Mesenchymal stem cell (in vitro differentiated cells and primary cell): ENCODE measurements around the gene GPR137B.

ENCODE experiments used
- DNase-seq: peaks from one replicate; pipeline ENCODE4 v3.0.0-alpha.2; 2013
- H2AFZ ChIP-seq: one replicate; pipeline ENCODE4 v1.6.1; 2013; ENCODE audit warnings: low read depth, mild to moderate bottlenecking, control low read depth, inconsistent platforms, low read length, moderate library complexity
- H2AK5ac ChIP-seq: 2 replicates; pipeline ENCODE4 v1.6.1; 2013; ENCODE audit warnings: low read length, moderate library complexity, mild to moderate bottlenecking, inconsistent platforms; ENCODE audit not compliant: severe bottlenecking
- H2BK120ac ChIP-seq: one replicate; pipeline ENCODE4 v1.6.1; 2013; ENCODE audit warnings: low read depth, mild to moderate bottlenecking, inconsistent platforms, low read length, moderate library complexity
- H2BK12ac ChIP-seq, 2 experiments: one replicate each; pipeline ENCODE4 v1.6.1; 2013; ENCODE audit warnings: inconsistent platforms in 2 of 2, low read length in 2 of 2, mild to moderate bottlenecking in 2 of 2, moderate library complexity in 2 of 2, control low read depth in 1 of 2
- H2BK15ac ChIP-seq: one replicate; pipeline ENCODE4 v1.6.1; 2013; ENCODE audit warnings: mild to moderate bottlenecking, low read depth, inconsistent platforms; ENCODE audit not compliant: poor library complexity, severe bottlenecking
- H2BK5ac ChIP-seq: 2 replicates; pipeline ENCODE4 v1.6.1; 2013; ENCODE audit warnings: low read depth, mild to moderate bottlenecking, low read length, control low read depth, inconsistent platforms; ENCODE audit not compliant: poor library complexity, severe bottlenecking
- H3K14ac ChIP-seq, 2 experiments: one replicate each; pipeline ENCODE4 v1.6.1; 2013; ENCODE audit warnings: inconsistent platforms in 2 of 2, low read length in 2 of 2, control low read depth in 1 of 2, mild to moderate bottlenecking in 1 of 2, moderate library complexity in 1 of 2
- H3K18ac ChIP-seq, 2 experiments: one replicate each; pipeline ENCODE4 v1.6.1; 2013; ENCODE audit warnings: inconsistent platforms in 2 of 2, low read length in 2 of 2, control low read depth in 1 of 2, low read depth in 1 of 2, mild to moderate bottlenecking in 1 of 2
- H3K23ac ChIP-seq, 2 experiments: one replicate each; pipeline ENCODE4 v1.6.1; 2013; ENCODE audit warnings: inconsistent platforms in 2 of 2, low read length in 2 of 2, mild to moderate bottlenecking in 2 of 2, moderate library complexity in 2 of 2, control low read depth in 1 of 2
- H3K27ac ChIP-seq: 2 replicates; pipeline ENCODE4 v1.5.1; 2013; ENCODE audit warnings: mild to moderate bottlenecking, moderate library complexity, low read length, control low read depth, inconsistent platforms; ENCODE audit not compliant: poor library complexity, severe bottlenecking
- H3K27me3 ChIP-seq, 2 experiments: 2 replicates each; pipeline versions ENCODE4 v1.6.1 to v1.7.0; 2013; ENCODE audit warnings: low read length in 2 of 2, mild to moderate bottlenecking in 2 of 2, moderate library complexity in 2 of 2, control low read depth in 1 of 2, inconsistent platforms in 1 of 2; ENCODE audit not compliant: control insufficient read depth in 1 of 2, insufficient read depth in 1 of 2
- H3K36me3 ChIP-seq, 2 experiments: 2 replicates each; pipeline versions ENCODE4 v1.6.1 to v1.7.0; 2013; ENCODE audit warnings: low read length in 2 of 2, control low read depth in 1 of 2, inconsistent platforms in 1 of 2, low read depth in 1 of 2, mild to moderate bottlenecking in 1 of 2; ENCODE audit not compliant: insufficient read depth in 2 of 2, control insufficient read depth in 1 of 2
- H3K4ac ChIP-seq, 2 experiments: one replicate each; pipeline ENCODE4 v1.6.1; 2013; ENCODE audit warnings: inconsistent platforms in 2 of 2, low read length in 2 of 2, mild to moderate bottlenecking in 2 of 2, moderate library complexity in 2 of 2, control low read depth in 1 of 2, low read depth in 1 of 2
- H3K4me1 ChIP-seq: 2 replicates; pipeline ENCODE4 v1.6.1; 2013; ENCODE audit warnings: low read depth, low read length, control low read depth; ENCODE audit not compliant: control insufficient read depth, insufficient read depth
- H3K4me2 ChIP-seq: 2 replicates; pipeline ENCODE4 v1.6.1; 2013; ENCODE audit warnings: low read length, mild to moderate bottlenecking, inconsistent platforms; ENCODE audit not compliant: poor library complexity, severe bottlenecking
- H3K4me3 ChIP-seq, 2 experiments: 2 replicates each; pipeline versions ENCODE4 v1.5.1 to v1.7.0; 2013; ENCODE audit warnings: low read length in 2 of 2, mild to moderate bottlenecking in 2 of 2, control low read depth in 1 of 2, low read depth in 1 of 2; ENCODE audit not compliant: insufficient read depth in 1 of 2
- H3K79me1 ChIP-seq: replicated peaks from 2 replicates; pipeline ENCODE4 v1.6.1; 2013; ENCODE audit warnings: mild to moderate bottlenecking, control low read depth, low read length, inconsistent platforms; ENCODE audit not compliant: poor library complexity, severe bottlenecking
- H3K9ac ChIP-seq: 2 replicates; pipeline ENCODE4 v1.7.0; 2013; ENCODE audit warnings: mild to moderate bottlenecking, low read length, moderate library complexity
- H3K9me3 ChIP-seq: 2 replicates; pipeline ENCODE4 v1.7.0; 2013; ENCODE audit warnings: mild to moderate bottlenecking, low read length; ENCODE audit not compliant: control insufficient read depth
- H4K8ac ChIP-seq: one replicate; pipeline ENCODE4 v1.6.1; 2013; ENCODE audit warnings: inconsistent platforms, mild to moderate bottlenecking, low read length, moderate library complexity
- H4K91ac ChIP-seq: one replicate; pipeline ENCODE4 v1.6.1; 2013; ENCODE audit warnings: mild to moderate bottlenecking, low read length, inconsistent platforms
- WGBS: methylation state at CpG from one replicate; pipeline ENCODE4 v1.1.7; 2013; ENCODE audit warnings: mixed read lengths; 5-methylcytosine and 5-hydroxymethylcytosine counted together

The GPR137B gene

DNA sequence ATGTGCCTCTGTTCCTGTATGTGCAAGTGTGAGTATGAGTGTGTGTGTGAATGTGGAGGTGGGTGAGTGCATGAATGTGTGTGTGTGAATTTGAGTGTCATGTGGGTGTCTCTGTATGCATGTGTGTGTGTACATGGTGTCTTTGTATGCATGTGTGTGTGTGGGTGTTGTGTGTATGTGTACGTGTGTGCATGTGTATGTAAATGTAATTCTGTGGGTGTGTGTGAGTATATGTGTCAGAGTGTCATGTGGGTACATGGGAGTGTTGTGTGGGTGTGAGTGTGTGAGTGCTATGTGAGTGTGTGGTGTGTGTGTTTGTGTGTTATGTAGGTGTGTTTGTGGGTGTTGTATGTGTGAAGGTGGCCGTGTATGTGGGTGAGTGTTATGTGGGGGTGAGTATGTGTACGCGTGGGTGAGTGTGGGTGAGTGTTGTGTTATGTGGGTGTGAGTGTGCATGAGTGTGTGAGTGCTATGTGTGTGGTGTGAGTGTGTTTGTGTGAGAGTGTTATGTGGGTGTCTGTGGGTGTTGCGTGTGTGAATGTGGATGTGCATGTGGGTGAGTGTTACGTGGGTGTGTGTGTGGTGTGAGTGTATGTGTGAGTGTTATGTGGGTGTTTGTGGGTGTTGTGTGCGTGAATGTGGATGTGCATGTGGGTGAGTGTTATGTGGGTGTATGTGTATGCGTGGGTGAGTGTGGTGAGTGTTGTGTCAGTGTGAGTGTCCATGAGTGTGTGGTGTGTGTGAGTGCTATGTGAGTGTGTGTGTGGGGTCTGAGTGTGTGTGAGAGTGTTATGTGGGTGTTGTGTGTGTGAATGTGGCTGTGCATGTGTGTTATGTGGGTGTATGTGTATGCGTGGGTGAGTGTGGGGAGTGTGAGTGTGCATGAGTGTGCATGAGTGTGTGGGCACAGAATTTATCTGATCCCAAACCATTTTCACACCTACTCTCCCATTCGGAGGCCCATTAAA is 40.8 kb upstream of the GPR137B start:
- no peak overlapping the region for H2AK5ac ChIP-seq
- no peak overlapping the region for H3K9ac ChIP-seq
- peaks cover 9 to 25% of the 10 kb centered on the region in 2 experiments for H3K27me3 ChIP-seq
- no peak for DNase-seq
- no peak overlapping the region for H2BK15ac ChIP-seq
- H3K14ac ChIP-seq: peak overlapping the region in 1 of 2 experiments; percentile 24
- H2BK120ac ChIP-seq: no peak overlapping the region
- H4K91ac ChIP-seq: no peak overlapping the region
- peaks cover 8% of the 10 kb centered on the region for H3K9me3 ChIP-seq
- H3K27ac ChIP-seq: no peak overlapping the region
- no peak overlapping the region for H3K4me2 ChIP-seq
- H2BK5ac ChIP-seq: no peak overlapping the region
- no peaks in the 10 kb centered on the region for H3K79me1 ChIP-seq
- WGBS: 87% methylated on average over 9 of the region's 10 CpGs
- no peak overlapping the region for H3K4me3 ChIP-seq
- no peak overlapping the region for H2AFZ ChIP-seq
- no peak overlapping the region for H3K23ac ChIP-seq
- no peak overlapping the region for H3K18ac ChIP-seq
- no peak overlapping the region for H3K4ac ChIP-seq
- no peaks in the 10 kb centered on the region for H3K36me3 ChIP-seq
- H4K8ac ChIP-seq: no peak overlapping the region
- H3K4me1 ChIP-seq: no peaks in the 10 kb centered on the region
- H2BK12ac ChIP-seq: no peak overlapping the region

GRCh38 chr1:236102611-236103010 is 39.7 kb upstream of the GPR137B start:
- no peak overlapping the region for H2BK15ac ChIP-seq
- no peak overlapping the region for H2BK12ac ChIP-seq
- H3K27ac ChIP-seq: no peak overlapping the region
- H3K18ac ChIP-seq: no peak overlapping the region
- H3K27me3 ChIP-seq: peaks cover 9 to 25% of the 10 kb centered on the region in 2 experiments
- H3K79me1 ChIP-seq: no peaks in the 10 kb centered on the region
- H3K9me3 ChIP-seq: no peaks in the 10 kb centered on the region
- H3K14ac ChIP-seq: no peak overlapping the region
- no peak overlapping the region for H3K9ac ChIP-seq
- no peak overlapping the region for H2AFZ ChIP-seq
- 74% methylated on average over 9 of the region's 11 CpGs for WGBS
- DNase-seq: no peak
- no peak overlapping the region for H3K4ac ChIP-seq
- H3K4me1 ChIP-seq: no peaks in the 10 kb centered on the region
- H2BK5ac ChIP-seq: no peak overlapping the region
- no peak overlapping the region for H4K91ac ChIP-seq
- no peaks in the 10 kb centered on the region for H3K36me3 ChIP-seq
- no peak overlapping the region for H4K8ac ChIP-seq
- no peak overlapping the region for H3K4me3 ChIP-seq
- no peak overlapping the region for H2AK5ac ChIP-seq
- H3K4me2 ChIP-seq: no peak overlapping the region
- H3K23ac ChIP-seq: no peak overlapping the region
- no peak overlapping the region for H2BK120ac ChIP-seq

- Histone ChIP-seq H2BK5ac (no peak overlapping the region), H2AK5ac (no peak overlapping the region), H3K4me2 (no peak overlapping the region), H4K91ac (no peak overlapping the region), H2AFZ (no peak overlapping the region), H3K27me3 (peaks cover 9 to 25% of the 10 kb centered on the region in 2 experiments), H3K23ac (no peak overlapping the region), H3K18ac (no peak overlapping the region), H3K79me1 (no peaks in the 10 kb centered on the region), H3K4ac (no peak overlapping the region), H3K9ac (no peak overlapping the region), H3K27ac (no peak overlapping the region), H2BK12ac (no peak overlapping the region), H3K4me3 (no peak overlapping the region), H4K8ac (no peak overlapping the region), H2BK15ac (no peak overlapping the region), H3K9me3 (no peaks in the 10 kb centered on the region), H2BK120ac (no peak overlapping the region), H3K14ac (no peak overlapping the region), H3K36me3 (no peaks in the 10 kb centered on the region), H3K4me1 (no peaks in the 10 kb centered on the region)
- WGBS: 40% methylated on average over 7 of the region's 7 CpGs
- no peak for DNase-seq
These were observed 39.3 kb upstream of the GPR137B start for GRCh38 chr1:236103059-236103458.

GRCh38 chr1:236103646-236104218 is 38.6 kb upstream of the GPR137B start:
- no peak overlapping the region for H4K8ac ChIP-seq
- no peak overlapping the region for H3K9ac ChIP-seq
- no peak overlapping the region for H2AK5ac ChIP-seq
- H3K9me3 ChIP-seq: no peaks in the 10 kb centered on the region
- no peak overlapping the region for H2BK120ac ChIP-seq
- H3K4me1 ChIP-seq: no peaks in the 10 kb centered on the region
- DNase-seq: peak; percentile 54
- H4K91ac ChIP-seq: no peak overlapping the region
- H3K4me3 ChIP-seq: no peak overlapping the region
- no peak overlapping the region for H3K4me2 ChIP-seq
- H3K14ac ChIP-seq: no peak overlapping the region
- no peaks in the 10 kb centered on the region for H3K79me1 ChIP-seq
- whole genome bisulfite sequencing: 33% methylated on average over 13 of the region's 13 CpGs
- H3K27ac ChIP-seq: no peak overlapping the region
- H2BK5ac ChIP-seq: no peak overlapping the region
- H3K18ac ChIP-seq: no peak overlapping the region
- no peak overlapping the region for H2AFZ ChIP-seq
- no peaks in the 10 kb centered on the region for H3K36me3 ChIP-seq
- no peak overlapping the region for H3K23ac ChIP-seq
- no peak overlapping the region for H2BK12ac ChIP-seq
- H3K27me3 ChIP-seq: peaks cover 9 to 25% of the 10 kb centered on the region in 2 experiments
- no peak overlapping the region for H3K4ac ChIP-seq
- H2BK15ac ChIP-seq: no peak overlapping the region
